GM21528 (cell line): ENCODE results near the gene INHBB.
"Not testable (repeated sequence)": the region's sequence is repeated elsewhere in the genome, so short reads cannot be mapped to it uniquely, and the experiment has no call there.

Source experiments
- ATAC-seq: cut with Tn5 transposase; IDR thresholded peaks from one replicate; pipeline ENCODE4 v1.9.1; 2021; ENCODE audit warnings: mild to moderate bottlenecking, moderate library complexity; ENCODE audit not compliant: unreplicated experiment, low FRiP score

Gene INHBB

GRCh38 chr2:120315367-120316033 is 30.4 kb upstream of the INHBB start:
- ATAC-seq: no peak

DNA sequence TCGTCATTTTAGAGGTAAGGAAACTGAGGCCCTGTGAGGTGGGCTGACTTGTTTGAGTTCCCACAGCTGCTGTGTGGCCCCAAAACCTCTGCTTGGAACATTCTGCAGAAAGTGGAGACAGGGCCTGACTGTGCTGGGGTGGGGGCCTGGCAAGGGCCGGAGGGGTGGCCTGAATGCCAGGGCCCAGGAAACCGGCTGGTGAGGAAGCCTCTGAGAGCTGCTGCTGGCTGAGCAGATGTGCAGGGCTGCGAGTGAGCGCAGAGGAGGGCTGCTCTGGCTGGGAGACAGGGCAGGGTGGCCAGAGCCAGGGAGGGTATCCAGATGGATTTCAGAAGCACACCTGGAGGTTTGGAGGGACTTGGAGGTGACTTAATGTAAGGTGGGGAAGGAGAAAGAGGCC is 29.9 kb upstream of the INHBB start:
- ATAC-seq: no peak

- ATAC-seq: no peak
These were observed 29.3 kb upstream of the INHBB start for GRCh38 chr2:120316528-120317179.

GRCh38 chr2:120317180-120317533 is 28.8 kb upstream of the INHBB start:
- ATAC-seq: no peak

GRCh38 chr2:120317916-120318315 is 28.0 kb upstream of the INHBB start:
- no peak for ATAC-seq

DNA sequence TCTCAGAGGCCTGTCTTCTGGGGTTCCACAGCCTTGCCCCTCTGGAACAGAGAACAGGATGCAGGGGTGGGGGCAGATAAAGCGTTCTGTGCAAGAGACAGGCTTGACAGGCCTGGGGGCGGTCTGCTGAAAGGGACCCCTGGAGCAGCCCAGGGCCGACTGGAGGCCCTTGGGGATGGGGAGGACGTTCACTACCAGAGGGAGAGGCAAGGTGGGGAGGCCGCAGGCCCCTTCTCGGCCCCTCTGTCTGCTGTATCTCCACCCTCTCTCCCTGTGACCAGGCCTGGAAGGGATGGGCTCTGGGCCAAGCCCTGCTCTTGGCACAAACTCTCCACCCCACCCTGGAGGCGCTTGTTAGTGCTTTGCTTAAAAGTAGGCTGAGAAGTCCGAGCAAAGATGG is 27.3 kb upstream of the INHBB start:
- ATAC-seq: no peak

- no peak for ATAC-seq
These were observed 26.8 kb upstream of the INHBB start for GRCh38 chr2:120319123-120319522.

- ATAC-seq: no peak
These were observed 26.1 kb upstream of the INHBB start for GRCh38 chr2:120319686-120320317.

- ATAC-seq: no peak
These were observed 25.6 kb upstream of the INHBB start for GRCh38 chr2:120320318-120320851.

GRCh38 chr2:120320887-120321556 is 24.9 kb upstream of the INHBB start:
- not testable (repeated sequence) for ATAC-seq

- no peak for ATAC-seq
These were observed 24.1 kb upstream of the INHBB start for GRCh38 chr2:120321721-120322284.

GRCh38 chr2:120322329-120322728 is 23.6 kb upstream of the INHBB start:
- ATAC-seq: no peak

- ATAC-seq: no peak
These were observed 22.7 kb upstream of the INHBB start for GRCh38 chr2:120323214-120323613.

- no peak for ATAC-seq
These were observed 22.0 kb upstream of the INHBB start for GRCh38 chr2:120323807-120324399.

DNA sequence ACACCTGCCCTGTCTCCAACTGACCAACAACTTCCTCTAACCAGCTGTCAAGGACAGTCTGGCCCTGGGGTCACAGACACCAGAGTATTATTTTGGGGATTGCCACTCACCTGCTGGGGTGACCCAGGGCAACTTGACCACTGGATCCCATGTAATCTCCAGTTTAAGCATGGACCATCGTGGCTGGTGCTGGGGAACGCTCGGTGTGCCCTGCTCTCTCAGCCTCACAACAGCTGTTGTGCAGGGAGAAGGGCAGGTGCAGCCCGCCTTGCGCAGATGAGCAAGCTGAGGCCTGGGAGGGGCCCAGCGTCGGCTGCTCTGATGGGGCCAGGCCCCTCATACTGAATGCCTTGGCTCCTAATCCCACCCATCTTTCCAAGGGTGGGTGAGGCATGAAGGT is 21.0 kb upstream of the INHBB start:
- ATAC-seq: no peak

GRCh38 chr2:120326066-120326465 is 19.9 kb upstream of the INHBB start:
- no peak for ATAC-seq

- ATAC-seq: no peak
These were observed 14.8 kb upstream of the INHBB start for GRCh38 chr2:120330946-120331822.

GRCh38 chr2:120331903-120332302 is 14.0 kb upstream of the INHBB start:
- ATAC-seq: no peak

DNA sequence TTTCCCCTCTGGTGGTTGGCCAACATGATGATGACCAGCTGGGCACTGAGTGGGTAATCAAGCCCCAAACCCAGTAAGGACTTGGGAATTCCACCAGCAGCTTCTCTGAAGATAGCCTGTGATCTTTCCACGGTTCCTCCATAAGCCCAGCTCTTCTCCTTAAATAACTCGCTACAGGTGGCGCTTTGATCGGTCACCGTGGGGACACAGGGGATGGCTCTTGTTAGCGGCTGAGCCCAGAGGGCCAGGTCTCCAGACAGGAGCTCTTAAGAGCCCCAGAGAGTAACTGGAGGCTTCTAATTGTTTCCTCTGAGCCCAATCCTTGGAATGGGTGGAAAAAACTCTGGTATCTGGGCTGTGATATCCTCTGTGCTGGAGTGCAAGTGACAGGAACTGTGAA is 13.6 kb upstream of the INHBB start:
- ATAC-seq: no peak

GRCh38 chr2:120334068-120334467 is 11.9 kb upstream of the INHBB start:
- ATAC-seq: no peak
